ENCODE data around the gene BCL11A. TPM values are rescaled to one million over a fixed set of nuclear protein-coding genes. Genes with fewer than 3 reads are reported as not detected.

BCL11A gene
- total and polyA plus RNA-seq, 2 of the 13 experiments (the other 11 are each of a cell fraction or from before 2014, with no cell fraction given): not detected

GRCh38 chr2:60480089-60480773 is 73.2 kb downstream of the BCL11A start (continued):
- TF ChIP-seq, protein P1, sequence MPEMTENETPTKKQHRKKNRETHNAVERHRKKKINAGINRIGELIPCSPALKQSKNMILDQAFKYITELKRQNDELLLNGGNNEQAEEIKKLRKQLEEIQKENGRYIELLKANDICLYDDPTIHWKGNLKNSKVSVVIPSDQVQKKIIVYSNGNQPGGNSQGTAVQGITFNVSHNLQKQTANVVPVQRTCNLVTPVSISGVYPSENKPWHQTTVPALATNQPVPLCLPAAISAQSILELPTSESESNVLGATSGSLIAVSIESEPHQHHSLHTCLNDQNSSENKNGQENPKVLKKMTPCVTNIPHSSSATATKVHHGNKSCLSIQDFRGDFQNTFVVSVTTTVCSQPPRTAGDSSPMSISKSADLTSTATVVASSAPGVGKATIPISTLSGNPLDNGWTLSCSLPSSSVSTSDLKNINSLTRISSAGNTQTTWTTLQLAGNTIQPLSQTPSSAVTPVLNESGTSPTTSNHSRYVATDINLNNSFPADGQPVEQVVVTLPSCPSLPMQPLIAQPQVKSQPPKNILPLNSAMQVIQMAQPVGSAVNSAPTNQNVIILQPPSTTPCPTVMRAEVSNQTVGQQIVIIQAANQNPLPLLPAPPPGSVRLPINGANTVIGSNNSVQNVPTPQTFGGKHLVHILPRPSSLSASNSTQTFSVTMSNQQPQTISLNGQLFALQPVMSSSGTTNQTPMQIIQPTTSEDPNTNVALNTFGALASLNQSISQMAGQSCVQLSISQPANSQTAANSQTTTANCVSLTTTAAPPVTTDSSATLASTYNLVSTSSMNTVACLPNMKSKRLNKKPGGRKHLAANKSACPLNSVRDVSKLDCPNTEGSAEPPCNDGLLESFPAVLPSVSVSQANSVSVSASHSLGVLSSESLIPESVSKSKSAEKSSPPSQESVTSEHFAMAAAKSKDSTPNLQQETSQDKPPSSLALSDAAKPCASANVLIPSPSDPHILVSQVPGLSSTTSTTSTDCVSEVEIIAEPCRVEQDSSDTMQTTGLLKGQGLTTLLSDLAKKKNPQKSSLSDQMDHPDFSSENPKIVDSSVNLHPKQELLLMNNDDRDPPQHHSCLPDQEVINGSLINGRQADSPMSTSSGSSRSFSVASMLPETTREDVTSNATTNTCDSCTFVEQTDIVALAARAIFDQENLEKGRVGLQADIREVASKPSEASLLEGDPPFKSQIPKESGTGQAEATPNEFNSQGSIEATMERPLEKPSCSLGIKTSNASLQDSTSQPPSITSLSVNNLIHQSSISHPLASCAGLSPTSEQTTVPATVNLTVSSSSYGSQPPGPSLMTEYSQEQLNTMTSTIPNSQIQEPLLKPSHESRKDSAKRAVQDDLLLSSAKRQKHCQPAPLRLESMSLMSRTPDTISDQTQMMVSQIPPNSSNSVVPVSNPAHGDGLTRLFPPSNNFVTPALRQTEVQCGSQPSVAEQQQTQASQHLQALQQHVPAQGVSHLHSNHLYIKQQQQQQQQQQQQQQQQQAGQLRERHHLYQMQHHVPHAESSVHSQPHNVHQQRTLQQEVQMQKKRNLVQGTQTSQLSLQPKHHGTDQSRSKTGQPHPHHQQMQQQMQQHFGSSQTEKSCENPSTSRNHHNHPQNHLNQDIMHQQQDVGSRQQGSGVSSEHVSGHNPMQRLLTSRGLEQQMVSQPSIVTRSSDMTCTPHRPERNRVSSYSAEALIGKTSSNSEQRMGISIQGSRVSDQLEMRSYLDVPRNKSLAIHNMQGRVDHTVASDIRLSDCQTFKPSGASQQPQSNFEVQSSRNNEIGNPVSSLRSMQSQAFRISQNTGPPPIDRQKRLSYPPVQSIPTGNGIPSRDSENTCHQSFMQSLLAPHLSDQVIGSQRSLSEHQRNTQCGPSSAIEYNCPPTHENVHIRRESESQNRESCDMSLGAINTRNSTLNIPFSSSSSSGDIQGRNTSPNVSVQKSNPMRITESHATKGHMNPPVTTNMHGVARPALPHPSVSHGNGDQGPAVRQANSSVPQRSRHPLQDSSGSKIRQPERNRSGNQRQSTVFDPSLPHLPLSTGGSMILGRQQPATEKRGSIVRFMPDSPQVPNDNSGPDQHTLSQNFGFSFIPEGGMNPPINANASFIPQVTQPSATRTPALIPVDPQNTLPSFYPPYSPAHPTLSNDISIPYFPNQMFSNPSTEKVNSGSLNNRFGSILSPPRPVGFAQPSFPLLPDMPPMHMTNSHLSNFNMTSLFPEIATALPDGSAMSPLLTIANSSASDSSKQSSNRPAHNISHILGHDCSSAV (CRISPR knock-in tag; IDR thresholded peaks at IDR 0.05; ENCODE audit: borderline replicate concordance): no peak
- TF ChIP-seq IKZF4 (CRISPR knock-in tag; IDR thresholded peaks at IDR 0.05; ENCODE audit: borderline replicate concordance, low read depth, not compliant biosample characterization) (no peak), ZC3H13 (CRISPR knock-in tag; IDR thresholded peaks at IDR 0.05) (no peak), TBX2 (CRISPR knock-in tag; IDR thresholded peaks at IDR 0.05; ENCODE audit: borderline replicate concordance) (peak; percentile 88), AKAP8 (CRISPR knock-in tag; IDR thresholded peaks at IDR 0.05) (no peak), ZNF703 (CRISPR knock-in tag; IDR thresholded peaks at IDR 0.05; ENCODE audit: borderline replicate concordance) (no peak), CBX2 (IDR thresholded peaks at IDR 0.05; ENCODE audit: low read depth, low read length) (no peak), CBX2 (CRISPR knock-in tag; IDR thresholded peaks at IDR 0.05; ENCODE audit: low read depth) (no peak)
- TF ChIP-seq, protein P2, sequence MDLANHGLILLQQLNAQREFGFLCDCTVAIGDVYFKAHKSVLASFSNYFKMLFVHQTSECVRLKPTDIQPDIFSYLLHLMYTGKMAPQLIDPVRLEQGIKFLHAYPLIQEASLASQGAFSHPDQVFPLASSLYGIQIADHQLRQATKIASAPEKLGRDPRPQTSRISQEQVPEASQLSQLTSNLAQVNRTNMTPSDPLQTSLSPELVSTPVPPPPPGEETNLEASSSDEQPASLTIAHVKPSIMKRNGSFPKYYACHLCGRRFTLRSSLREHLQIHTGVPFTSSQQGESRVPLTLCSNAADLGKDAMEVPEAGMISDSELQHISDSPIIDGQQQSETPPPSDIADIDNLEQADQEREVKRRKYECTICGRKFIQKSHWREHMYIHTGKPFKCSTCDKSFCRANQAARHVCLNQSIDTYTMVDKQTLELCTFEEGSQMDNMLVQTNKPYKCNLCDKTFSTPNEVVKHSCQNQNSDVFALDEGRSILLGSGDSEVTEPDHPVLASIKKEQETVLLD (CRISPR knock-in tag; IDR thresholded peaks at IDR 0.05; ENCODE audit: low read depth): no peak
- TF ChIP-seq, protein P3, sequence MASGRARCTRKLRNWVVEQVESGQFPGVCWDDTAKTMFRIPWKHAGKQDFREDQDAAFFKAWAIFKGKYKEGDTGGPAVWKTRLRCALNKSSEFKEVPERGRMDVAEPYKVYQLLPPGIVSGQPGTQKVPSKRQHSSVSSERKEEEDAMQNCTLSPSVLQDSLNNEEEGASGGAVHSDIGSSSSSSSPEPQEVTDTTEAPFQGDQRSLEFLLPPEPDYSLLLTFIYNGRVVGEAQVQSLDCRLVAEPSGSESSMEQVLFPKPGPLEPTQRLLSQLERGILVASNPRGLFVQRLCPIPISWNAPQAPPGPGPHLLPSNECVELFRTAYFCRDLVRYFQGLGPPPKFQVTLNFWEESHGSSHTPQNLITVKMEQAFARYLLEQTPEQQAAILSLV (CRISPR knock-in tag; IDR thresholded peaks at IDR 0.05; ENCODE audit: borderline replicate concordance): no peak
- TF ChIP-seq, protein P4, sequence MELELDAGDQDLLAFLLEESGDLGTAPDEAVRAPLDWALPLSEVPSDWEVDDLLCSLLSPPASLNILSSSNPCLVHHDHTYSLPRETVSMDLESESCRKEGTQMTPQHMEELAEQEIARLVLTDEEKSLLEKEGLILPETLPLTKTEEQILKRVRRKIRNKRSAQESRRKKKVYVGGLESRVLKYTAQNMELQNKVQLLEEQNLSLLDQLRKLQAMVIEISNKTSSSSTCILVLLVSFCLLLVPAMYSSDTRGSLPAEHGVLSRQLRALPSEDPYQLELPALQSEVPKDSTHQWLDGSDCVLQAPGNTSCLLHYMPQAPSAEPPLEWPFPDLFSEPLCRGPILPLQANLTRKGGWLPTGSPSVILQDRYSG (CRISPR knock-in tag; IDR thresholded peaks at IDR 0.05): no peak

All from HepG2 (cell line).